Measurements from ENCODE around the gene ALDH3B1.

ALDH3B1 gene

GRCh38 chr11:68016161-68016903, 6.2 kb downstream of the ALDH3B1 start:
- TF ChIP-seq CTCF (conservative IDR thresholded peaks at IDR 0.05; ENCODE audit: control insufficient read depth, insufficient read depth, low read depth, low read length), result no peak
- no peak overlapping the region for H3K4me3 ChIP-seq (ENCODE audit: control insufficient read depth, low read depth, low read length)
- DNase-seq (ENCODE audit: low read depth), result no peak

- TF ChIP-seq CTCF (conservative IDR thresholded peaks at IDR 0.05; ENCODE audit: control insufficient read depth, insufficient read depth, low read depth, low read length), result no peak
- H3K4me3 ChIP-seq (ENCODE audit: control insufficient read depth, low read depth, low read length), result no peak overlapping the region
- no peak for DNase-seq (ENCODE audit: low read depth)
Measured at GRCh38 chr11:68016904-68017817, 7.0 kb downstream of the ALDH3B1 start.

- H3K4me3 ChIP-seq (ENCODE audit: control insufficient read depth, low read depth, low read length), result no peak overlapping the region
- no peak for DNase-seq (ENCODE audit: low read depth)
- no peak for TF ChIP-seq CTCF (conservative IDR thresholded peaks at IDR 0.05; ENCODE audit: control insufficient read depth, insufficient read depth, low read depth, low read length)
Measured at GRCh38 chr11:68017980-68018729, 8.0 kb downstream of the ALDH3B1 start.

GRCh38 chr11:68018730-68019190, 8.6 kb downstream of the ALDH3B1 start:
- TF ChIP-seq CTCF (conservative IDR thresholded peaks at IDR 0.05; ENCODE audit: control insufficient read depth, insufficient read depth, low read depth, low read length), result no peak
- DNase-seq (ENCODE audit: low read depth), result no peak
- no peak overlapping the region for H3K4me3 ChIP-seq (ENCODE audit: control insufficient read depth, low read depth, low read length)

GRCh38 chr11:68019486-68019885, 9.4 kb downstream of the ALDH3B1 start:
- H3K4me3 ChIP-seq (ENCODE audit: control insufficient read depth, low read depth, low read length), result no peak overlapping the region
- no peak for TF ChIP-seq CTCF (conservative IDR thresholded peaks at IDR 0.05; ENCODE audit: control insufficient read depth, insufficient read depth, low read depth, low read length)
- DNase-seq (ENCODE audit: low read depth), result no peak

GRCh38 chr11:68020575-68020974, 10.4 kb downstream of the ALDH3B1 start:
- no peak overlapping the region for H3K4me3 ChIP-seq (ENCODE audit: control insufficient read depth, low read depth, low read length)
- DNase-seq (ENCODE audit: low read depth), result no peak
- peak; percentile 42 for TF ChIP-seq CTCF (conservative IDR thresholded peaks at IDR 0.05; ENCODE audit: control insufficient read depth, insufficient read depth, low read depth, low read length)

Measured in fibroblast of mammary gland (primary cell).